ENCODE results near the gene MAPKAP1.
"Not testable (repeated sequence)": the region's sequence is repeated elsewhere in the genome, so short reads cannot be mapped to it uniquely, and the experiment has no call there.

The MAPKAP1 gene

GRCh38 chr9:125580701-125581286 lies 126.2 kb downstream of the MAPKAP1 start:
- 0 out of 2 replicates have a peak, but pooled peaks cover 3% of the 10 kb centered on the region for H3K36me3 ChIP-seq (ENCODE audit: low read depth)
- H3K9me3 ChIP-seq (ENCODE audit: severe bottlenecking): no peaks in the 10 kb centered on the region
- no peak for DNase-seq (ENCODE audit: low spot score)
- no peaks in the 10 kb centered on the region for H3K27me3 ChIP-seq (ENCODE audit: insufficient read depth, poor library complexity, severe bottlenecking)
- ATAC-seq (ENCODE audit: low read depth): no peak
- H3K27ac ChIP-seq (ENCODE audit: poor library complexity, severe bottlenecking): no peak overlapping the region
- no peak overlapping the region for H3K4me3 ChIP-seq (ENCODE audit: severe bottlenecking)
- no peaks in the 10 kb centered on the region for H3K4me1 ChIP-seq (ENCODE audit: insufficient read depth, poor library complexity, severe bottlenecking)
- TF ChIP-seq CTCF (IDR thresholded peaks at IDR 0.05; ENCODE audit: poor library complexity, severe bottlenecking): no peak

GRCh38 chr9:125579030-125579932 lies 127.7 kb downstream of the MAPKAP1 start:
- no peak for ATAC-seq (ENCODE audit: low read depth)
- TF ChIP-seq CTCF (IDR thresholded peaks at IDR 0.05; ENCODE audit: poor library complexity, severe bottlenecking): no peak
- Histone ChIP-seq H3K27ac (ENCODE audit: poor library complexity, severe bottlenecking) (no peak overlapping the region), H3K36me3 (ENCODE audit: low read depth) (no peaks in the 10 kb centered on the region), H3K4me1 (ENCODE audit: insufficient read depth, poor library complexity, severe bottlenecking) (no peaks in the 10 kb centered on the region), H3K4me3 (ENCODE audit: severe bottlenecking) (no peak overlapping the region), H3K27me3 (ENCODE audit: insufficient read depth, poor library complexity, severe bottlenecking) (no peaks in the 10 kb centered on the region), H3K9me3 (ENCODE audit: severe bottlenecking) (no peaks in the 10 kb centered on the region)
- no peak for DNase-seq (ENCODE audit: low spot score)

GRCh38 chr9:125574126-125574877 lies 132.7 kb downstream of the MAPKAP1 start:
- Histone ChIP-seq H3K4me3 (ENCODE audit: severe bottlenecking) (no peak overlapping the region), H3K27me3 (ENCODE audit: insufficient read depth, poor library complexity, severe bottlenecking) (no peaks in the 10 kb centered on the region), H3K36me3 (ENCODE audit: low read depth) (no peaks in the 10 kb centered on the region), H3K4me1 (ENCODE audit: insufficient read depth, poor library complexity, severe bottlenecking) (no peaks in the 10 kb centered on the region), H3K27ac (ENCODE audit: poor library complexity, severe bottlenecking) (no peak overlapping the region), H3K9me3 (ENCODE audit: severe bottlenecking) (no peaks in the 10 kb centered on the region)
- no peak for TF ChIP-seq CTCF (IDR thresholded peaks at IDR 0.05; ENCODE audit: poor library complexity, severe bottlenecking)
- DNase-seq (ENCODE audit: low spot score): no peak
- no peak for ATAC-seq (ENCODE audit: low read depth)

GRCh38 chr9:125572461-125572860 lies 134.5 kb downstream of the MAPKAP1 start:
- not testable (repeated sequence) for H3K4me3 ChIP-seq (ENCODE audit: severe bottlenecking); ATAC-seq (ENCODE audit: low read depth); H3K9me3 ChIP-seq (ENCODE audit: severe bottlenecking); H3K27me3 ChIP-seq (ENCODE audit: insufficient read depth, poor library complexity, severe bottlenecking); H3K36me3 ChIP-seq (ENCODE audit: low read depth); H3K27ac ChIP-seq (ENCODE audit: poor library complexity, severe bottlenecking); DNase-seq (ENCODE audit: low spot score); H3K4me1 ChIP-seq (ENCODE audit: insufficient read depth, poor library complexity, severe bottlenecking)

- not testable (repeated sequence) for H3K27ac ChIP-seq (ENCODE audit: poor library complexity, severe bottlenecking); H3K4me3 ChIP-seq (ENCODE audit: severe bottlenecking); H3K27me3 ChIP-seq (ENCODE audit: insufficient read depth, poor library complexity, severe bottlenecking); DNase-seq (ENCODE audit: low spot score); H3K4me1 ChIP-seq (ENCODE audit: insufficient read depth, poor library complexity, severe bottlenecking); H3K9me3 ChIP-seq (ENCODE audit: severe bottlenecking); H3K36me3 ChIP-seq (ENCODE audit: low read depth); ATAC-seq (ENCODE audit: low read depth)
Measured at GRCh38 chr9:125571824-125572223, 135.2 kb downstream of the MAPKAP1 start.
